ENCODE measurements around the gene ADAM22. TPM values are rescaled to one million over a fixed set of nuclear protein-coding genes. Genes with fewer than 3 reads are reported as not detected.

Gene ADAM22
- total RNA-seq, 1 experiment from 2014 or later, result 0.29 TPM

DNA sequence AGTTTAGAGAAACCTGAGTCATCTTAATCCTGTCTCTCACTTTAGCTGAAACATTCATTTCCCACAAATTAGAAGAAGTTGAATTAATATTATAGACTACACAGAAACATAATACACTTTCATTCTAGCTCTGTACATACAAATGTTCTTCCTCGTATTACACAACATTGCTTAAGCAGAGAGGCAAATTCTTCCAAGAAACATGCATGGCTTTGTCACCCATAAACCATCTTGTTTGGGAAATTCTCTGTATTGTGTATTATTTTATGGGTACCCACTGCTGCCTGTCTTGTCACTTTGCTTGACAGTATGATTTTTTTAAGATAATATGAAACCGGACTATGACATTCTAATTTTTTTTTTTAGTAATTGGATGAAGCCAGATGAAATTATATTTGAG lies 181.8 kb downstream of the ADAM22 start:
- no peak for DNase-seq (ENCODE audit: low read depth in 1 of 2, low spot score in 2 of 2)

DNA sequence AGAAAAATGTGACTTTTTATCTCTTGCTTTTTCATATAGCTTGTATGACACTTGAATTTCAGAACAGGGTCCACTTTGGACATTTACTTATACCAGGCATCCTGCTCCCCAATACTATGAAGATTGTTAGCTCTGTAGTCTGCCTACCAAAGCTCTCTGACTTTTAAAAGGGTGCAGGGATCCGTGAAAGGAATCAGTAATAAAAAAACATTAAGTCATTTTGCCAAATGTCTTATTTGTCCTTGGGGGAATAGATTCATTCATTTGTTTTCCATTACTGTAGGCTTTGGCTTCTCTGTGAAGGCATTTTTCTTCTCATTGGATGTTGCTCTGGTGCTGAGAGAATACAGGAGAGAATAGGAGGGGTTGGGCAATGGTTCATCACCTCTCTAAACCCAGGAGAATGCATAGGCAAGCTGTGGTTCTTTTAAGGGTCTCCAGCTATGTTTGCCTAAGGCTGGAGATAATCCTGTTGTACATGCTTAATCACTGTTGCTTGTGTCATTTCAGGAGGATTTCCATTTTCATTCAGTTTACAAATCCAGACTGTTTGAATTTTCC lies 182.3 kb downstream of the ADAM22 start:
- no peaks in the 10 kb centered on the region for H3K27me3 ChIP-seq (replicated peaks)
- H3K4me1 ChIP-seq (replicated peaks), result no peaks in the 10 kb centered on the region
- no peak for DNase-seq (ENCODE audit: low read depth in 1 of 2, low spot score in 2 of 2)
- H3K36me3 ChIP-seq, result no peaks in the 10 kb centered on the region
- no peak overlapping the region for H3K27ac ChIP-seq
- H3K9me3 ChIP-seq (replicated peaks), result no peaks in the 10 kb centered on the region
- H3K4me3 ChIP-seq, result no peak overlapping the region

More for the DNA sequence above, 181.8 kb downstream of the ADAM22 start:
- no peaks in the 10 kb centered on the region for H3K4me1 ChIP-seq (replicated peaks)
- H3K4me3 ChIP-seq, result no peak overlapping the region
- H3K27ac ChIP-seq, result no peak overlapping the region
- no peaks in the 10 kb centered on the region for H3K9me3 ChIP-seq (replicated peaks)
- no peaks in the 10 kb centered on the region for H3K36me3 ChIP-seq
- no peaks in the 10 kb centered on the region for H3K27me3 ChIP-seq (replicated peaks)

GRCh38 chr7:88117325-88117724 lies 183.3 kb downstream of the ADAM22 start:
- Histone ChIP-seq H3K27me3 (replicated peaks) (no peaks in the 10 kb centered on the region), H3K4me1 (replicated peaks) (no peaks in the 10 kb centered on the region), H3K36me3 (no peaks in the 10 kb centered on the region), H3K9me3 (replicated peaks) (no peaks in the 10 kb centered on the region), H3K27ac (no peak overlapping the region), H3K4me3 (no peak overlapping the region)
- DNase-seq (ENCODE audit: low read depth in 1 of 2, low spot score in 2 of 2), result no peak

GRCh38 chr7:88121335-88121734 lies 187.3 kb downstream of the ADAM22 start:
- Histone ChIP-seq H3K9me3 (replicated peaks) (no peaks in the 10 kb centered on the region), H3K36me3 (no peaks in the 10 kb centered on the region), H3K4me1 (replicated peaks) (no peaks in the 10 kb centered on the region), H3K27ac (no peak overlapping the region), H3K27me3 (replicated peaks) (no peaks in the 10 kb centered on the region), H3K4me3 (no peak overlapping the region)
- no peak for DNase-seq (ENCODE audit: low read depth in 1 of 2, low spot score in 2 of 2)

GRCh38 chr7:88127637-88128290 lies 193.7 kb downstream of the ADAM22 start:
- H3K4me1 ChIP-seq (replicated peaks), result no peaks in the 10 kb centered on the region
- no peak overlapping the region for H3K27ac ChIP-seq
- no peaks in the 10 kb centered on the region for H3K36me3 ChIP-seq
- no peak for DNase-seq (ENCODE audit: low read depth in 1 of 2, low spot score in 2 of 2)
- no peak overlapping the region for H3K4me3 ChIP-seq
- no peaks in the 10 kb centered on the region for H3K9me3 ChIP-seq (replicated peaks)
- H3K27me3 ChIP-seq (replicated peaks), result no peaks in the 10 kb centered on the region

DNA sequence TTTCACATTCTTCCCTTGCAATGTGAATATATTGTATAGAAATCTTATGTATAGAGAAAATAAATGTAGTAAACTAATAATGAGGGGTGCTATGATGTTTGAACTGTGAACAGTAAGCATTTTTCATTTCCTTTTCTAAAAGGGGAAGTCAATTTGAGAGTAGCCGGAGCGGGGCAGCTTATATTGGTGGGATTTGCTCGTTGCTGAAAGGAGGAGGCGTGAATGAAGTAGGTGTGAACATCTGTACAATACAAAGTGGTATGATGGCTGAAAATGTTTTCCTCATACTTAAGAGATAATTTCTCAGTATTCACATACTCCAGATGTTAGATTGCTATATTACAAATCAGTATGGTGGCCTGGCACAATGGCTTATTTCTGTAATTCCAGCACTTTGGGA lies 198.7 kb downstream of the ADAM22 start:
- DNase-seq (ENCODE audit: low read depth in 1 of 2, low spot score in 2 of 2), result no peak
- no peaks in the 10 kb centered on the region for H3K36me3 ChIP-seq
- H3K4me1 ChIP-seq (replicated peaks), result no peaks in the 10 kb centered on the region
- H3K27me3 ChIP-seq (replicated peaks), result no peaks in the 10 kb centered on the region; the same call in 1 of the 2 replicates
- no peaks in the 10 kb centered on the region for H3K9me3 ChIP-seq (replicated peaks)
- no peak overlapping the region for H3K4me3 ChIP-seq
- no peak overlapping the region for H3K27ac ChIP-seq

DNA sequence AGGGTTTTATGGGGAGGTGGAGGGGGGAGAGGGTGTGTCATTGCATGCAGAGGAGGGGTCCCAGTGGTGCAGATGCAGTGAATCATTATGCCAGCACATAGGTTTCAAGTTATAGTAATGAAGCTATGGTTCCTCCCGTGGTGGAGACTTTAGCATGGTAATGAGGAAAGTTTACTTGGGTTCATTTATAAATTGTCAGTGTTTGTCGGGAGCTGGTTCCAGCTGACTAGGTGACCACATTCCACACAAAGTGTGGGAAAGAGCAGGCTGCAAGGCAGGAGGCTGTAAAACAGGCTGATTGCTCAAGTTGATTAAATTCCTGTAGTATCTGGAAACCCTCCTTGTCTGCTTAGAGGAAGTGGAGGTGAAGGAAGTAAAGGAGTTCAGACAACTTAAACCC lies 206.9 kb downstream of the ADAM22 start:
- H3K4me3 ChIP-seq, result no peak overlapping the region
- no peak for DNase-seq (ENCODE audit: low read depth in 1 of 2, low spot score in 2 of 2)
- H3K4me1 ChIP-seq (replicated peaks), result no peaks in the 10 kb centered on the region

DNA sequence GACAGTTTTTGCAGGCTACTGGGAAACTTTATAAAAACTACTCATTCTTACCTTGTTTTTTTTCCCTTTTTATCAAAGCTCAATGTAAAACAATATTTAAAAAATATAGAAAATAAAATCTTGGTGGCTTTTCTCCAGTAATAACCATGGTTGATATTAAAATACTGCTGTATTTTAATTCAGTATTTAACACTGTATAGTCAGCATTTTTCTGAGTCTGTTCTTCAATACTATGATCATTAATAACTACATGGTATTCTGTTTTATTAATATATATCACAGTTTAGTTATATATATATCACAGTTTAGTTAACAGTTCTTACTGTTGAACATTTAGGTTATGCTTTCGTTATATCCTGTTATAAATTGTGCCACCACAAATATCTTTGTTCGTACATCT lies 207.4 kb downstream of the ADAM22 start:
- no peaks in the 10 kb centered on the region for H3K9me3 ChIP-seq (replicated peaks)
- H3K27ac ChIP-seq, result no peak overlapping the region
- no peak for DNase-seq (ENCODE audit: low read depth in 1 of 2, low spot score in 2 of 2)
- no peaks in the 10 kb centered on the region for H3K4me1 ChIP-seq (replicated peaks)
- no peak overlapping the region for H3K4me3 ChIP-seq
- no peaks in the 10 kb centered on the region for H3K36me3 ChIP-seq
- no peaks in the 10 kb centered on the region for H3K27me3 ChIP-seq (replicated peaks)

More for the DNA sequence above, 206.9 kb downstream of the ADAM22 start:
- Histone ChIP-seq H3K9me3 (replicated peaks) (no peaks in the 10 kb centered on the region), H3K27ac (no peak overlapping the region), H3K27me3 (replicated peaks) (no peaks in the 10 kb centered on the region), H3K36me3 (no peaks in the 10 kb centered on the region)

- H3K27ac ChIP-seq, result no peak overlapping the region
- no peaks in the 10 kb centered on the region for H3K27me3 ChIP-seq (replicated peaks)
- H3K36me3 ChIP-seq, result no peaks in the 10 kb centered on the region
- no peaks in the 10 kb centered on the region for H3K9me3 ChIP-seq (replicated peaks)
- DNase-seq (ENCODE audit: low read depth in 1 of 2, low spot score in 2 of 2), result no peak
- no peak overlapping the region for H3K4me3 ChIP-seq
- no peaks in the 10 kb centered on the region for H3K4me1 ChIP-seq (replicated peaks)
Measured at GRCh38 chr7:88141953-88142352, 207.9 kb downstream of the ADAM22 start.

GRCh38 chr7:88146616-88147015 lies 212.6 kb downstream of the ADAM22 start:
- Histone ChIP-seq H3K9me3 (replicated peaks) (no peaks in the 10 kb centered on the region), H3K36me3 (no peaks in the 10 kb centered on the region), H3K27ac (no peak overlapping the region), H3K4me3 (no peak overlapping the region), H3K4me1 (replicated peaks) (no peaks in the 10 kb centered on the region), H3K27me3 (replicated peaks) (no peaks in the 10 kb centered on the region)
- DNase-seq (ENCODE audit: low read depth in 1 of 2, low spot score in 2 of 2), result no peak

DNA sequence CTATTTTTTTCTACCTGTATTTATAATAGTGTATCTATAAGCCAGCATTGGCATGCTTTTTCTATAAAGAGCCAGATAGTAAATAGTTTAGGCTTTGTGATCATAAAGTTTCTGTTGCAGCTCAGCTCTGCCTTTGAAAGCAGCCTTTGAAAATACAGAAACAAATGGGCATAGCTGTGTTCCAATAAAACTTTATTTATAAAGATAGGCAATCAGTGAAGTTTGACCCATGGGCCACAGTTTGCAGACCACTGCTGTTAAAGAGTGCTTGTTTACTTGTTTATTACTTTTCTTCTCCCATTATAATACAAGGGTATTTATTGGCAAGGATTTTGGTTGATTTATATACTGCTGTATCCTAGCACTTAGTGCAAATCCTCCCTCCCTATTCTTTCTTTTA lies 213.3 kb downstream of the ADAM22 start:
- H3K9me3 ChIP-seq (replicated peaks), result no peaks in the 10 kb centered on the region
- no peaks in the 10 kb centered on the region for H3K27me3 ChIP-seq (replicated peaks)
- H3K27ac ChIP-seq, result no peak overlapping the region
- no peaks in the 10 kb centered on the region for H3K4me1 ChIP-seq (replicated peaks)
- H3K36me3 ChIP-seq, result no peaks in the 10 kb centered on the region
- DNase-seq (ENCODE audit: low read depth in 1 of 2, low spot score in 2 of 2), result no peak
- no peak overlapping the region for H3K4me3 ChIP-seq

GRCh38 chr7:88147949-88148348 lies 213.9 kb downstream of the ADAM22 start:
- Histone ChIP-seq H3K27ac (no peak overlapping the region), H3K4me1 (replicated peaks) (no peaks in the 10 kb centered on the region), H3K9me3 (replicated peaks) (no peaks in the 10 kb centered on the region), H3K36me3 (no peaks in the 10 kb centered on the region), H3K27me3 (replicated peaks) (no peaks in the 10 kb centered on the region), H3K4me3 (no peak overlapping the region)
- no peak for DNase-seq (ENCODE audit: low read depth in 1 of 2, low spot score in 2 of 2)

DNA sequence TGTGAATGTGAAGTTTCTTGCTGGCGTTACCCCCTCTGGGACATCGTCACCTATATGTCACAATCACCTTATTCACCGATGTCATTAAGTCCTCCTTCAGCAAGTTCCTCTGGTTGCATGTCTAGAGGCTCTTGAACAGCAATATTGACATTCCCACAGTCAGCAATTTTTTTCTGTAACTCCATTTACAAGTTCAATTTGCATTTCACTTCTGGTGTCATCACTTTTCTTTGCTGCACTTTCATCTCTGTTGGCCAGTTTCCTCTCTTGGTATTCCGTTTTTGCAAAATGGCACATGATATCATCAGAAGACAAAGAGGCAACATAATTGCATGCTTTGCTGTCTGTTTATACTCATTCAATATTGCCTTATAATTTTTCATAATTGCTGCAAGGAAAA lies 216.0 kb downstream of the ADAM22 start:
- DNase-seq (ENCODE audit: low read depth in 1 of 2, low spot score in 2 of 2), result no peak
- Histone ChIP-seq H3K27ac (no peak overlapping the region), H3K27me3 (replicated peaks) (no peaks in the 10 kb centered on the region), H3K4me1 (replicated peaks) (no peaks in the 10 kb centered on the region), H3K9me3 (replicated peaks) (no peaks in the 10 kb centered on the region), H3K4me3 (no peak overlapping the region), H3K36me3 (no peaks in the 10 kb centered on the region)

DNA sequence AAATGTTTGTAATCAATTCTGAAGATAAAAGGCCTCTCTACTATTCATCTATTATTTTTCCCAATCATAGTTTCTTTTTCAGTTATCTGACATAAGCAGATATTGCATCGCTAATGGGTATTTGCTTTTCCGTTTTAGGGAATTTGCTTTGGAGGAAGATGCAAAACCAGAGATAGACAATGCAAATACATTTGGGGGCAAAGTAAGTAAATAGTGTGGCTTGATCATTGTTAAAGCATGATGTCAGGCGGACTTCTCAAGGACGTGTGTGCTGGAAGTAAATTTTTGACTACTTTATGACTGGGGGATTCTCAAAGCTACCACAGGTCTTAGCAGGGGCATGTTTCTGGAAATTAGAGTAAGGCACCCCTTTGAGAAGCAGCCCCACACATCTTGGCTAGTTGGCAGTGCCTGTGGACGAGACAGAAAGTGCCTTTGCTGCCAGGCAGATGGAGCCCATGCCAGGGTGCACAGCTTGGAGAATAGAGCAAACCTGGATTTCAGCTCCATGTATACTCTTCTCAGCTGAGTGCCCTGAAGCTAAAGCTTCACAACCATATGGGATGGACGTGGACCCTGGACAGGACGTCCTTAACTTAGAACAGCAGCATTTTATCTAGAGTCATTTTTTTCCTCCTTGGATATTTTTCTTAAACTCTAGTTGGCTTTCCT lies 217.2 kb downstream of the ADAM22 start:
- Histone ChIP-seq H3K27ac (no peak overlapping the region), H3K9me3 (replicated peaks) (no peaks in the 10 kb centered on the region), H3K27me3 (replicated peaks) (no peaks in the 10 kb centered on the region), H3K4me3 (no peak overlapping the region), H3K4me1 (replicated peaks) (no peaks in the 10 kb centered on the region), H3K36me3 (no peaks in the 10 kb centered on the region)
- DNase-seq (ENCODE audit: low read depth in 1 of 2, low spot score in 2 of 2), result no peak

All from SJSA1 (cell line).